Measurements from ENCODE around the gene RRM2. TPM values are rescaled to one million over a fixed set of nuclear protein-coding genes. Genes with fewer than 3 reads are reported as not detected.

The RRM2 gene
- total RNA-seq, 1 experiment from 2014 or later: 330 TPM

GRCh38 chr2:10140841-10141610, 18.5 kb downstream of the RRM2 start:
- DNase-seq (ENCODE audit: low read depth, low spot score) (no peak), ATAC-seq (peak; percentile 18; the same call in 1 of the 2 replicates)
- peaks cover 9 to 26% of the 10 kb centered on the region in 2 experiments; a peak in 3 of 4 replicates for H3K4me1 ChIP-seq (ENCODE audit: control insufficient read depth in 1 of 2, insufficient read depth in 2 of 2, low read length in 2 of 2)
- no peaks in the 10 kb centered on the region for H4K20me1 ChIP-seq (ENCODE audit: insufficient read depth)
- no peaks in the 10 kb centered on the region for H3K79me2 ChIP-seq (ENCODE audit: insufficient read depth, low read length)
- POLR2A ChIA-PET: interaction anchor here (0.7 to 0.8 kb wide), 2 partner anchors 267 to 307 kb away, joined by 3 read pairs; no protein-coding TSS in a partner anchor
- TF ChIP-seq POLR2AphosphoS5 (IDR thresholded peaks at IDR 0.05; ENCODE audit: low read depth, low read length) (no peak), EZH2 (IDR thresholded peaks at IDR 0.05) (no peak), EGR1 (IDR thresholded peaks at IDR 0.05; ENCODE audit: low read depth) (no peak), RAD21 (IDR thresholded peaks at IDR 0.05; ENCODE audit: low read depth) (peak; percentile 62), FOSL1 (IDR thresholded peaks at IDR 0.05; ENCODE audit: low read depth) (no peak), POLR2A (IDR thresholded peaks at IDR 0.05; ENCODE audit: borderline replicate concordance, extremely low read depth, insufficient read depth, insufficient read length) (no peak), REST (IDR thresholded peaks at IDR 0.05; ENCODE audit: low read depth) (no peak), CEBPB (IDR thresholded peaks at IDR 0.05; ENCODE audit: low read depth) (no peak), JUND (IDR thresholded peaks at IDR 0.05) (no peak), ZFX (IDR thresholded peaks at IDR 0.05) (no peak), SP1 (IDR thresholded peaks at IDR 0.05; ENCODE audit: low read depth) (no peak), CTCF (IDR thresholded peaks at IDR 0.05 in 2 of 3, conservative IDR thresholded peaks at IDR 0.05 in 1 of 3; ENCODE audit: borderline replicate concordance in 1 of 3, insufficient read depth in 1 of 3, low read depth in 2 of 3, low read length in 2 of 3) (peak in 2 of 3 experiments; percentile 11 to 66; a peak in 1 of 6 replicates), YY1 (IDR thresholded peaks at IDR 0.05; ENCODE audit: extremely low read depth, insufficient replicate concordance, low read depth, low read length) (no peak), CBX3 (IDR thresholded peaks at IDR 0.05; ENCODE audit: low read depth) (no peak)
- TF ChIP-seq, protein P1, sequence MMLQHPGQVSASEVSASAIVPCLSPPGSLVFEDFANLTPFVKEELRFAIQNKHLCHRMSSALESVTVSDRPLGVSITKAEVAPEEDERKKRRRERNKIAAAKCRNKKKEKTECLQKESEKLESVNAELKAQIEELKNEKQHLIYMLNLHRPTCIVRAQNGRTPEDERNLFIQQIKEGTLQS (IDR thresholded peaks at IDR 0.05): no peak
- RAD21 ChIA-PET (ENCODE audit: low non-redundant PET in 1 of 2, low total read pairs in 2 of 2, uncharacterized antibody in 2 of 2, unreplicated experiment in 2 of 2): interaction anchor here (0.6 to 1.7 kb wide), 5 partner anchors 68 to 604 kb away, joined by 3 to 6 read pairs (median 4); no protein-coding TSS in a partner anchor
- H2AFZ ChIP-seq (ENCODE audit: low read depth, low read length, poor library complexity, severe bottlenecking): no peak overlapping the region
- H3K27ac ChIP-seq (ENCODE audit: low read depth, low read length): no peak overlapping the region; the same call in 1 of the 2 replicates
- H3K36me3 ChIP-seq (ENCODE audit: control insufficient read depth in 1 of 2, insufficient read depth in 2 of 2, low read length in 2 of 2): no peaks in the 10 kb centered on the region; a peak in 1 of 4 replicates
- no peak overlapping the region for H3K9ac ChIP-seq (ENCODE audit: low read length)
- no peaks in the 10 kb centered on the region for H3K9me2 ChIP-seq (ENCODE audit: insufficient read depth)
- no TSS peak for BruUV-seq (replicated peaks)
- CTCF ChIA-PET: interaction anchor here (0.6 to 2.8 kb wide), 10 partner anchors 12 to 333 kb away, joined by 3 to 19 read pairs (median 3); no protein-coding TSS in a partner anchor
- intact Hi-C loops (cut with micrococcal nuclease): loop anchor here (1.0 to 5.0 kb wide), 2 partner anchors 268 to 296 kb away; no protein-coding TSS in a partner anchor
- no peak overlapping the region for H3K4me2 ChIP-seq (ENCODE audit: low read length)
- H3K9me3 ChIP-seq (ENCODE audit: control insufficient read depth in 1 of 2, insufficient read depth in 1 of 2, low read depth in 1 of 2, low read length in 2 of 2): no peaks in the 10 kb centered on the region
- no peak overlapping the region for H3K4me3 ChIP-seq (replicated peaks in 1 of 2; ENCODE audit: low read depth in 1 of 2, low read length in 2 of 2)
- no peaks in the 10 kb centered on the region for H3K27me3 ChIP-seq (ENCODE audit: insufficient read depth, low read length)

Measured in HCT116 (cell line).